Measurements from ENCODE around the gene KRT72. TPM values are rescaled to one million over a fixed set of nuclear protein-coding genes. Genes with fewer than 3 reads are reported as not detected.

Gene KRT72
- total RNA-seq, 2 experiments from 2014 or later: 0.16 to 0.32 TPM

GRCh38 chr12:52612431-52613383 lies 11.4 kb upstream of the KRT72 start:
- ATAC-seq: no peak
- Mint-ChIP-seq H3K36me3 (ENCODE audit: low read depth) (no peaks in the 10 kb centered on the region), H3K27ac (peak overlapping the region; percentile 26), H3K4me3 (no peak overlapping the region), H3K4me1 (ENCODE audit: low read depth) (peaks cover 89% of the 10 kb centered on the region), H3K27me3 (no peaks in the 10 kb centered on the region), H3K9me3 (no peaks in the 10 kb centered on the region)
- ChIA-PET CTCF (interaction anchor here (1.3 kb wide), 1 partner anchor 272 kb away, joined by 5 read pairs; no protein-coding TSS in a partner anchor), POLR2A (no interaction called here)
- intact Hi-C loops (cut with micrococcal nuclease): no loop called here
- no peak for TF ChIP-seq CTCF (IDR thresholded peaks at IDR 0.05)
- no peak for DNase-seq

- ATAC-seq: no peak
- ChIA-PET POLR2A (no interaction called here), CTCF (interaction anchor here (1.1 to 1.9 kb wide), 4 partner anchors 25 to 274 kb away, joined by 3 to 7 read pairs (median 4); no protein-coding TSS in a partner anchor)
- TF ChIP-seq CTCF (IDR thresholded peaks at IDR 0.05): no peak
- H3K4me1 Mint-ChIP-seq (ENCODE audit: low read depth): peaks cover 86% of the 10 kb centered on the region
- no peak for DNase-seq
- no peaks in the 10 kb centered on the region for H3K9me3 Mint-ChIP-seq
- H3K27ac Mint-ChIP-seq: no peak overlapping the region
- intact Hi-C loops (cut with micrococcal nuclease): no loop called here
- H3K36me3 Mint-ChIP-seq (ENCODE audit: low read depth): no peaks in the 10 kb centered on the region
- no peak overlapping the region for H3K4me3 Mint-ChIP-seq
- no peaks in the 10 kb centered on the region for H3K27me3 Mint-ChIP-seq
These were observed 9.8 kb upstream of the KRT72 start for GRCh38 chr12:52611080-52611468.

- H3K27me3 Mint-ChIP-seq: no peaks in the 10 kb centered on the region
- ATAC-seq (peak; percentile 19), DNase-seq (peak; percentile 26)
- no peak overlapping the region for H3K4me3 Mint-ChIP-seq
- TF ChIP-seq CTCF (IDR thresholded peaks at IDR 0.05): no peak
- POLR2A ChIA-PET: no interaction called here
- no peaks in the 10 kb centered on the region for H3K9me3 Mint-ChIP-seq
- H3K36me3 Mint-ChIP-seq (ENCODE audit: low read depth): no peaks in the 10 kb centered on the region
- no peak overlapping the region for H3K27ac Mint-ChIP-seq
- CTCF ChIA-PET: interaction anchor here (0.6 to 1.9 kb wide), 4 partner anchors 261 to 371 kb away, joined by 3 to 7 read pairs (median 6); no protein-coding TSS in a partner anchor
- peaks cover 85% of the 10 kb centered on the region for H3K4me1 Mint-ChIP-seq (ENCODE audit: low read depth)
- intact Hi-C loops (cut with micrococcal nuclease): no loop called here
These were observed 7.8 kb upstream of the KRT72 start for GRCh38 chr12:52608826-52609630.

GRCh38 chr12:52608161-52608560 lies 6.9 kb upstream of the KRT72 start:
- CTCF ChIA-PET: interaction anchor here (1.0 to 1.7 kb wide), 3 partner anchors 262 to 276 kb away, joined by 3 to 7 read pairs (median 4); no protein-coding TSS in a partner anchor
- no peak for ATAC-seq
- Mint-ChIP-seq H3K4me3 (no peak overlapping the region), H3K36me3 (ENCODE audit: low read depth) (no peaks in the 10 kb centered on the region), H3K9me3 (no peaks in the 10 kb centered on the region), H3K27me3 (no peaks in the 10 kb centered on the region), H3K4me1 (ENCODE audit: low read depth) (peaks cover 85% of the 10 kb centered on the region), H3K27ac (no peak overlapping the region)
- intact Hi-C loops (cut with micrococcal nuclease): no loop called here
- POLR2A ChIA-PET: no interaction called here
- DNase-seq: no peak
- no peak for TF ChIP-seq CTCF (IDR thresholded peaks at IDR 0.05)

Measured in activated CD8-positive, alpha-beta T cell treated with anti-CD3 and anti-CD28 coated beads for 36 hours (primary cell).